Activated CD8-positive, alpha-beta memory T cell treated with anti-CD3 and anti-CD28 coated beads, Interleukin-2, amount 50 U/mL, for 24 hours (primary cell): ENCODE results near the gene THRAP3.
"Not testable (repeated sequence)": the region's sequence is repeated elsewhere in the genome, so short reads cannot be mapped to it uniquely, and the experiment has no call there.

ENCODE experiments used
- DNase-seq: peaks from one replicate; pipeline ENCODE4 v3.0.0-alpha.2; 2020; ENCODE audit errors: extremely low read depth

THRAP3 gene, protein sequence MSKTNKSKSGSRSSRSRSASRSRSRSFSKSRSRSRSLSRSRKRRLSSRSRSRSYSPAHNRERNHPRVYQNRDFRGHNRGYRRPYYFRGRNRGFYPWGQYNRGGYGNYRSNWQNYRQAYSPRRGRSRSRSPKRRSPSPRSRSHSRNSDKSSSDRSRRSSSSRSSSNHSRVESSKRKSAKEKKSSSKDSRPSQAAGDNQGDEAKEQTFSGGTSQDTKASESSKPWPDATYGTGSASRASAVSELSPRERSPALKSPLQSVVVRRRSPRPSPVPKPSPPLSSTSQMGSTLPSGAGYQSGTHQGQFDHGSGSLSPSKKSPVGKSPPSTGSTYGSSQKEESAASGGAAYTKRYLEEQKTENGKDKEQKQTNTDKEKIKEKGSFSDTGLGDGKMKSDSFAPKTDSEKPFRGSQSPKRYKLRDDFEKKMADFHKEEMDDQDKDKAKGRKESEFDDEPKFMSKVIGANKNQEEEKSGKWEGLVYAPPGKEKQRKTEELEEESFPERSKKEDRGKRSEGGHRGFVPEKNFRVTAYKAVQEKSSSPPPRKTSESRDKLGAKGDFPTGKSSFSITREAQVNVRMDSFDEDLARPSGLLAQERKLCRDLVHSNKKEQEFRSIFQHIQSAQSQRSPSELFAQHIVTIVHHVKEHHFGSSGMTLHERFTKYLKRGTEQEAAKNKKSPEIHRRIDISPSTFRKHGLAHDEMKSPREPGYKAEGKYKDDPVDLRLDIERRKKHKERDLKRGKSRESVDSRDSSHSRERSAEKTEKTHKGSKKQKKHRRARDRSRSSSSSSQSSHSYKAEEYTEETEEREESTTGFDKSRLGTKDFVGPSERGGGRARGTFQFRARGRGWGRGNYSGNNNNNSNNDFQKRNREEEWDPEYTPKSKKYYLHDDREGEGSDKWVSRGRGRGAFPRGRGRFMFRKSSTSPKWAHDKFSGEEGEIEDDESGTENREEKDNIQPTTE

DNA sequence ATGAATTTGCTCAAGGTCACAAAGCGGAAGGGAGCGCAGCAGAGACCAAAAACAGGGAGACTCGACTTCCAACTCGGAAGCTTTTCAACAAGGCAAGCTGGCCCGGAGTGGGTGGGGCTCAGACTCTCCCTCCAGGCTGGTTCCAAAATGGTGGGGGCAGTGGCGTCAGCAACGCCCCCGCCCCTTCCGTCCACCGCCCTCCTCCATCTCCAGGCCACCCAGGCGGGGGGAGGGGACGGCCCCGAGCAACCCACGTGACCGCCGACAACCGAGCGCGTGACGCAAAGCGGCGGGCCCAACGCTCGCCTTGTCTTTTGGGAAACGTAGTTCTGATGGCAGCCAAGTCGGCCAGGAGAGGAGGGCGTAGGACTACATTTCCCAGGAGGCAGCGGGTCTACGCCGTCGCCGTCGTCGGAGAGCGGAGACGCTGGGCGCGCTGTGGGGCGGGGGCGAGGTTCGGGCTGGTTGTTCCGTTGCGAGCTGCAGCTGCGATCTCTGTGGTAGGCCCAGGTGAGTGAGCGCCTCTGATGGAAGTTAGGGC lies at the start of gene THRAP3:
Gene THRAP3 (plus strand): TSS at position 448 of the 541 bp plus-strand sequence. CDS start 58,121 bp downstream, outside the sequence.
- DNase-seq: peak; percentile 99

DNA sequence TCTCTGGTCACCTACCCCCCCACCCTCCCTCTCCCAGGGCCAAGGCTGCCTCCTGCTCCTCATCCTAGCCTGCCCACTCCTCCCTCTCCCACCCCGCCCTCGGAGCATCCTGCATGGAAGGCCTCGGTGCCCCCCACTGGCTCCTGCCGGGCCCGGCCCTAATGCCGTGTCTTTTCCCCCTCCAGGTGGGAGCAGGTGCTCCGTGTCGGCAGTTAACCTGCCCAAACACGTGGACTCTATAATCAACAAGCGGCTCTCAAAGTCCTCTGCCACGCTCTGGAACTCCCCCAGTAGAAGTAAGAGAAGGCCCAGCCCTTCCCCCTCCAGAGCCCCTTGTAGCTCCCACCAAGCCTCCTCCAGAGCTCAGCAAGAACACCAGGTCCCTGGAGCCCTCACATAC lies 49.5 kb upstream of the THRAP3 start:
- DNase-seq: no peak

DNA sequence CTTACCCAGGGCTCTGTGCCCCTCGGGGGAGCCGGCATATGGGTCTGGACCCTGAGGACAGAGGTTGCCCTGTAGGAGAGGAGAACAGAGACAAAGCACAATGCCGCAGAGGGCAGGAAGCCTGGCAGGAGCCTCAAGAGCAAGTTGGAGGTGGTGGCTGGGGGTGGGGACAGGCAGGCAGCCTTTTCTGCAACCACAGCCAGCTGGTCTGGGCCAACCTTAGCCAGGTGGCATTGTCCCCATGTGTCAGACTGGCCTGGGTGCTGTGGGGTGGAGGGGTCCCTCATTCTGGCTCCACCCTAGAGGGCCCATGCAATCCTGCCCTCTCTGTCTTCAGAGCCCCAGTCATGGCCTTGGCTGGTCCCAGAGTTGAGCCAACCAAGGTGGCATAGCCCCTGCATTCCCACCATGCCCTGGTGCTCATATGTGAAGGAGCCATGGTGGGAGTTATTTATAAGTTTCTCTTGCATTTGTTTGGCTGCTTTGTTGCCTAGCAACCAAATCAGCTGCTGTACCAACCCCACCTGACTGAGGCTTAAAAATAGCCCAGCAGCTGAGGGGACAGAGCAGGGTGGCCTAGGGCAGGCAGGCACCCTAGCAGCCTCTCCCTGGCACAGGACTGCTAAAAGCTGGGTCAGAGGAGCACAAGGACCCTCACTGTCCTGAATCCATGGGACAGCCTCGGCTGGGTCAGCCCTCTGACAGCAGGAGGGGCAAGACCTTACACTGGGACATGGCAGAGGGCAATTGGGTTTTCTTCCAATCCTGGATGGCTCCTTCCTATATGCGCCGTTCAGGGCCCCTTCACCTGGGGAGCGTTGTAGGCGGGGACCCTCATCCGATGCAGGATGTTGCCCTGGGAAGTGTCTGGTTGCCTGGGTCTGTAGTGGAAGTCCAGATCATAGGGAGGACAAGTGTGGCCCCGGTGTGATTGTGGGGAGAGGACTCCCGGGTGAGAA lies 48.8 kb upstream of the THRAP3 start:
- no peak for DNase-seq

DNA sequence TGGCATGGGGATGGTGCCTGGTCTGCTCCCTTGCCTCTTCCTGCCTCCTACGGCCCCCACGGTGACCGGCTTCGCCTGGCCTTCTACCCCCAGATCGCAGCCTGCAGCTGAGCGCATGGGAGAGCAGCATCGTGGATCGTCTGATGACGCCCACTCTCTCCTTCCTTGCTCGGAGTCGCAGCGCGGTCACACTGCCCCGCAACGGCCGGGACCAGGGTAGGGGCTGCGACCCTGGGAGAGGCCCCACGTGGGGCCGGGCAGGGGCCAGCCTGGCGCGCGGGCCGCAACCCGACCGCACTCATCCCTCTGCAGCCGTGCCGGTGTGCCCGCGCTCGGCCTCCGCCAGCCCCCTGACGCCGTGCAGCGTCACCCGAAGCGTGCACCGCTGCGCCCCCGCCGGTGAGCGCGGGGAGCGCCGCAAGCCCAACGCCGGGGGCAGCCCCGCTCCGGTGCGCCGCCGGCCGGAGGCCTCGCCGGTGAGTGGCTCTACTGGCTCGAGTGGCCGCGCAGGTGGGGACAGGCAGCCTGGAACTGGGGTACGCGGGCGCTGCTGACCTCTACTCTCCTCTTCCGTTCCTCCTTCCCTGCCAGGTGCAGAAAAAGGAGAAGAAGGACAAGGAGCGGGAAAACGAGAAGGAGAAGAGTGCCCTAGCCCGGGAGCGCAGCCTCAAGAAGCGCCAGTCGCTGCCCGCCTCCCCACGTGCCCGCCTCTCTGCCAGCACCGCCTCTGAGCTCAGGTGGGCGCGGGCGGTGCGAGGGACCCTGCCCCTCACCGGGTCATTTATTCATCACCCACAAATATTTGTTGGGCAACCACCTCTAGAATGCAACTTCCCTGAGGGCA lies 47.9 kb upstream of the THRAP3 start:
- DNase-seq: no peak

DNA sequence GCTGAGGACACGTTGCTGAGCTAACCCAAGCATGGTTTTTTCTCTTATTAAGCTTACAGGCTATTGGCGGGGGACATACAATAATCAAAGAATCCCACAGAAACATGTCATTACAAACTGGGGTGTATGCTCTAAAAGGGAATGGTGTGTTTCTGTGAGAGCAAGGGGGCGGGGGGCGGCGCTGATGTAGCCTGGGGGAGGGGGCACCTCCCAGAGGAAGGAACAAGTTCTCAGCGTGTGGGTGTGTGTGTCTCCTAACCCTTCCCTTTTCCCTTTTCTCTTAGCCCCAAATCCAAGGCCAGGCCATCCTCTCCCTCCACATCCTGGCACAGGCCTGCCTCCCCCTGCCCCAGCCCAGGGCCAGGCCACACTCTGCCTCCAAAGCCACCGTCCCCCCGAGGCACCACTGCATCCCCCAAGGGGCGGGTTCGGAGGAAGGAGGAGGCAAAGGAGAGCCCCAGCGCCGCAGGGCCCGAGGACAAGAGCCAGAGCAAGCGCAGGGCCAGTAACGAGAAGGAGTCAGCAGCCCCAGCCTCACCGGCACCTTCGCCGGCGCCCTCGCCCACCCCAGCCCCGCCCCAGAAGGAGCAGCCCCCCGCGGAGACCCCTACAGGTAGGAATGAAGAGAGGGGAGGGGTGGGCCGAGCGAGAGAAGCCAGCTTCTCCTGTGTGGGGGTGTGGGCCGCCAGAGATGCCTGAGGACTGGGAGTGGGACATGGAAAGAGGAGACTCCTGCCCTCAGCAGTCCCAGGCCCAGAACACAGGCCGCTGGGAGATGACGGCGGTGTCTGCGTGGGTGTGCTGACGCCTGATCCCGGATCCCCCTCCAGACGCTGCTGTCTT lies 46.4 kb upstream of the THRAP3 start:
- no peak for DNase-seq

DNA sequence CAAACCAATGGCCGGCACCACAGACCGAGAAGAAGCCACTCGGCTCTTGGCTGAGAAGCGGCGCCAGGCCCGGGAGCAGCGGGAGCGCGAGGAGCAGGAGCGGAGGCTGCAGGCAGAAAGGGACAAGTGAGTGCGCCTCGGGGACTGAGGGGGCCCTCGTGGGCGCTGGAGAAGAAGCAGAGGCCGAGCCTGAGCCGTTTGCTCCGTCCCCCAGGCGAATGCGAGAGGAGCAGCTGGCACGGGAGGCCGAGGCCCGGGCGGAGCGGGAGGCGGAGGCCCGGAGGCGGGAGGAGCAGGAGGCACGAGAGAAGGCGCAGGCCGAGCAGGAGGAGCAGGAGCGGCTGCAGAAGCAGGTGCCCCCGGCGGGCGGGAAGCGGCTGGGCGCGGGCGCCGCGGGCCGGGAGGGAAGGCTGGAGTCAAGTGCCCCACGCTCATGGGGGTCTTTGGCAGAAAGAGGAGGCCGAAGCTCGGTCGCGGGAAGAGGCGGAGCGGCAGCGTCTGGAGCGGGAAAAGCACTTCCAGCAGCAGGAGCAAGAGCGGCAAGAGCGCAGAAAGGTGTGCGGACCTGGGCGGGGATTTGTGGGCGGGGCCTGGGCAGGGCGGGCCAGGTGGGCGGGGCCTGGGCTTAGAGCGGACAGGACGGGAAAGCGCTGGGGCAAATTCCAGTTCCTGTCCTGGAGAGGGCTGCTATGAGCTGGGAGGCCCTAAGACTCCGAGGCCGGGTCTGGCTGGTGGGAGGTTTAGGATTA lies 45.6 kb upstream of the THRAP3 start:
- no peak for DNase-seq

DNA sequence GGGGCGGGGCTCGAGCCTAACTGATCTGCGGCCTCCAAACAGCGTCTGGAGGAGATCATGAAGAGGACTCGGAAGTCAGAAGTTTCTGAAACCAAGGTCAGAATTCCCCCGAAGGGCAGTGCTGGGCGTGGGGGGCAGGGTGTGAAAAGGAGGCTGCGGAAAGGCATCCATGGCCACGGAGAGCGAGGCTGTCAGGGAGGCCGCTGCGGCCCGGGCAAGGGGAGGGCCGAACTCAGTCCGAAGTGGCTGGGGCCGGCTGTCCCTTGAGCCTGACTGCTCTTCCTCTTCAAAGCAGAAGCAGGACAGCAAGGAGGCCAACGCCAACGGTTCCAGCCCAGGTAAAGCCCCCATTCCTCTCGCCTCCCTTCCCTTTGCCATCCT lies 45.0 kb upstream of the THRAP3 start:
- DNase-seq: no peak

DNA sequence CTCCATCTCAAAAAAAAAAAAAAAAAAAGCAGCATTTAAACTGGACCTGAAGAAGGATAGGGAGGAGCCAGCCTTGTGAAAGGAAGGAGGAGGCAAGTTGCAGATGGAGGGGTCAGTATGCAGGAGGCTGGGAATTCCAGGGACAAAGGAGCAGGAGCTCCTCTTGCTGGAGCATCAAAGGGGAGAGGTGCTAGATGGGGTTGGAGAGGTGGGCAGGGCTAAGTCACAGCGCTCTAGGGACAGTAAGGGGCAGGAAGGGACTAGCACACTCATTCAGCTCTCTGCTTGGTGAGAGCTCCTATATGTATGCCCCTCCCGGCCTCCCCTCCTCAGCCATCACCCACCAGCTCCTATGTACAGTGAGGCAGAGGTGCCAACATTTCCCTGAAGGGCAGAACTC lies 41.5 kb upstream of the THRAP3 start:
- DNase-seq: no peak

DNA sequence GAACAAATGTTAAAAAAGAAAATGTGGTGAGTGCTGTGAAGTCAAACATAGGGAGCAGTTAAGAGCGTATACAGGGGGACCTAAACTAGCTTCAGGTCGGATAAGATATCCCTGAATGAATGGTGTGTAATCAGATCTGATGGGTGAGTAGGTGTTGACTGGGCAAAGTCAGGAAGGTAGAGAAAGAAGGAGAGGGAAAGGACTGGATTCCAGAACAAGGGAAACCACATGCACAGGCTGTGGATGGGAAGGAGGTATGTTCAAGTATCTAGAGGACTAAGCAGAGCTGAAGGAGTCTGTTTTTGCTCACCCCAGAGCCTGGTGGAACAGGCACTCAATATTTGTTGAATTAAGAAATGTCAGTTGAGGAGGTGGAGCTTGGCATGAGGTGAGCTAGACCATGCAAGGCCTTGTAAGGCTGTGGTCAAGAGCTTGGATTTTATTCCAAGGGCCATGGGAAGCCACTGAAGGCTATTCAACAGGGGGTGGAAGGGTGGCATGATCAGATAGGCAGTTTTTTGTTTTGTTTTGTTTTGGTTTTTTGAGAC lies 40.9 kb upstream of the THRAP3 start:
- DNase-seq: no peak

DNA sequence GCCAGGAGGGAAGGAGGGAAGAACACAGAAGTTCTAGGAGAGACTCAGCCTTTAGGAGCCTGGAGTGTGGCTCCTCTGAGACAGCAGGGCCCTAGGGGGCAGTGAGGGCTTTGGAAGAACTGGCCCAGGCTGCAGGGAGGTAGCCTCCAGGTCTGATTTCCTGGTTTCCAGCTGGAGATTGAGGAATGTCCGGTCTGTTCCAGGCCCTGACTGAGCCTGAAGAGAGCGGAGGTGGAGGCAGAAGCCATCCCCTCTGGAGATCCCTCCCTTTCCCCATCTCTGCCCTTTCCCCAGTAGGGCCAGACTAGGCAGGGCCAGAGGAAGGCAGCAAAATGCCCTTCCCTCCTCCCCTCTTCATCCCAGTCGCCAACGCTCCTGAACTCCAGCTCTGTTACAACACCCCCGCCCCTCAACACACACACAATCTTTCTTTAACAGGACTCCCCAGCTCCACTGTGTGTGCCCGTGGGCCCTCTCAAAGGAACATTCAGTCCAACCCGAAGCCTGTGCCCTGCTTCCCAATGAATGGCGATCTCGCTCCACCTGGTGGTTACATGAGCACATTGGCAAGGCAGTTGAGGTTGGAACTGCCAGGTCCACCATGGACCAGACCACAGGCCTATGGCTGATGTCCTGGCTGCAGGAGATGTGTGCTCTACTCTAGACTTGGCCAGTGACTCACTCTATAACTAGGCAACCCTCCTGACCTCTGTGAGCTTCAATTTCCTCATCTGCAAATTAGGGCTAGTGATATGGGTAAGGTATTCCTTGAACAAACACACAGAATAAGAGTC lies 36.2 kb upstream of the THRAP3 start:
- DNase-seq: peak; percentile 51

DNA sequence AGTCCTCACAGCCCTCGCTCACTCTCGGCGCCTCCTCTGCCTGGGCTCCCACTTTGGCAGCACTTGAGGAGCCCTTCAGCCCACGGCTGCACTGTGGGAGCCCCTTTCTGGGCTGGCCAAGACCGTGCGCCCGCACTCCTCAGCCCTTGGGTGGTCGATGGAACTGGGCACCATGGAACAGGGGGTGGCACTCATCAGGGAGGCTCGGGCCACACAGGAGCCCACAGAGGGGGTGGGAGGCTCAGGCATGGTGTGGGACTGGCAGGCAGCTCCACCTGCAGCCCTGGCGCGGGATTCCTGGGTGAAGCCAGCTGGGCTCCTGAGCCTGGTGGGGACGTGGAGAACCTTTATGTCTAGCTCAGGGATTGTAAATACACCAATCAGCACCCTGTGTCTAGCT lies 27.4 kb upstream of the THRAP3 start:
- DNase-seq: not testable (repeated sequence)

DNA sequence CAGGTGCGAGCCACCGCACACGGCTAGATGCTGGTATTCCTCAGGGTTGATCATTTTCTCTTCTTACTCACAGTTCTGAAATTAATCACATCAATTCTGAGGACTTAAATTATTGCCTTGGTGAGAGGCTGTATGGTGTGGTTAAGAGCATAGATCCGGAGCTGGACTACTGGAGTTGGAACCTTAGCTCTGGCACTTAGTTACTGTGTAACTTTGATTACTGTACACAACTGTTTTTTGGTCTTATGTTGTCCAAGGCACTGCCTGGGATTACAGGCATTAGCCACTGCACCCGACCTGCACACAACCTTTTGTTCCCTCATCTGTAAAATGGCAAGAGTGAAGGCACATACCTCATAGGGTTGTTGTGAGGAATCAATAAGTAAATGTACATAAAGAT lies 25.6 kb upstream of the THRAP3 start:
- DNase-seq: no peak

DNA sequence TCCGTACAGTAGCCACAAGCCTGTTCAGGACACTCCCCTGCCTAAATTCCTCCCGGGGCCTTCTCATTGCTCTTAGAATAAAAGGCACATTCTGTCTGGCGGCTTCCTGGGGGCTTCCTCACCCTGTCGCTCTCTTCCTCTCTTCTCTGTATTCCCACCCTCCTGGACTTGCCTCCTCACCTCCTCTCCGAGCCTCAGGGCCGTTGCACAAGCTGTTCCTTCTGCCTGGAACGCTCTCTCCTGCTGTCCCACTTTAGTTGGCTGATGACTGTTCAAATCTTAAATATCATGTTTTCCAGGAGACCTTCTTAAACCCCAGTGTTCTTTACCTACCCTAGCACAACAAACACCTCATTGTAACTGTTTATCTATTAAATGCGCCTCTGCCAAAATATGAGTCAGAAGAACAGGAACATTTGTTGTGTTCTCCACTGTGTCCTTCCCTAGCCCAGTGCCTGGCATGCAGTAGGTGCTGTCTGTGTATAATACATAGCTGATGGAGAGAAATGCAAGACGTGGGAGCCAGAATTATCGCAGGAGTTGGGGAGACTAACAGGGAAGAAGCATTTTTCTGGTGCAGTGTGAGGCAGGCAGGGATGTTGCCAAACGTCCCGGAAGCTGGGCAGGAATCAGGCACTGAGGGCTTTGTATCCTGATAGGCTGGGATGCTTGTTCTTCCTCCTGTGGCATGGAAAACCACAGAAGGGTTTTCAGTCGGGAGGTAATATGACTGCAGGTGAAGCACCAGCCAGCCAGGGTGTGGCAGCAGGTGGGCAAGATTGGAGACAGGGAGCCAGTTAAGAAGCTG lies 24.1 kb upstream of the THRAP3 start:
- no peak for DNase-seq

DNA sequence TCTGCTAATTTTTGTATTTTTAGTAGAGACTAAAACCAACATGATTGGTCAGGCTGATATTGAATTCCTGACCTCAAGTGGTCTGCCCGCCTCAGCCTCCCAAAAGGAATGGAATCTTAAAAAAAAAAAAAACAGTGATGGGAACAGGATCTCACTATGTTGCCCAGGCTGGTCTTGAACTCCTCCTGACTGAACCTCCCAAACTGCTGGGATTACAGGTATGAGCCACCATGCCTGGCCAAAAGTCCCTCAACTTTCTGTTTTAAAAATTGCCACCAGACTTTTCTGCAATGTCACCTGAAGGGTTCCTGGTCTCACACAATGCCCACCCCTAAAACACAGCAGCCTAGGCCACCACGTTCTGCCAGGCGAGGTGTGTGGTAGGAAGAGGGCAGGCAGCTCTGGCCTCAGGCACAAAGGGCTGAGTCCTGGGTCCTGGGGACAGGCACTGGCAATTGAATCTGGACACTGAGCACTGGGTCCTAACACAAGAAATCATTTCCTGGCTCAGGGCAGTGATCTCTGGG lies 21.2 kb upstream of the THRAP3 start:
- DNase-seq: no peak

DNA sequence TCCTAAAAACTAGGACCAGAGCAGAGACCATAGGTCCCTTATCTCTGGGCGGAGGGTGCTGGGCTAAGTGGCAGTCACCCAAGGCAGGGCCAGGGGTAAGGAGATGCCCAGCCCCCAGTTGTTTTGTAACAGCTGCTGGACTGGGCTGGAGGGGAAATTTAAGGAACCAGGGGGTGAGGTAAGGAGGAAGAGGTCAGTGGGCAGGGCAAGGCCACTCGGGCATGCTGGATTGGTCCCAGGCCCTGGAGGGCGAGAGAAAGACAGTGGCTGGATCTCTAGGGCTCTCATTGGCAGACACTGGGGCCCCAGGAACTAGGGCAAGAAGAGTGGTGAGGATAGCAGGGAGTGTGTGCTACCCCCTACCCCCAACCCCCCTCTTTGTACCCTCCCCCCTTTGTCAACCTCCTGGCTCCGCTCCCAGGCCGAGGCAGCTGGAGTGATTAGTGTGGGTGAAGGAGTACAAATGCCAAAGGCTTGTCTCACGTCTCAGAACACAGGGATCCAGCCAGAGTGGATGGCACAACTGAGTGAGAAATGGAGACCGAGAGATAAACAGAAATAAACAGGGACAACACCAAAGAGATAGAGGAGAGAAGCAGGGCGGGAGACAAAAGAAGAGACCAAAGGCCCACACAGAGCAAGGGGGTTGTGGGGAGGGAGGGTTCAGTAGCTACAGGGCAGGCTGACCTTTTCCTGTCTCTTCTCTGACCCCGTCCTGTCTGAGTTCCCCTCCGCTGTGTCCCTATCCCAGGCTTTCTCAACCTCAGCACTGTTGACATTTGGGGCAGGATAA lies 20.5 kb upstream of the THRAP3 start:
- no peak for DNase-seq
